ENCODE measurements around the gene IPO5.

GRCh38 chr13:97914540-97914939, 38.9 kb upstream of the IPO5 start:
- no peak for TF ChIP-seq CTCF (IDR thresholded peaks at IDR 0.05; ENCODE audit: insufficient read depth, low read length, poor library complexity, severe bottlenecking)
- no peak for TF ChIP-seq EZH2phosphoT487 (conservative IDR thresholded peaks at IDR 0.05; ENCODE audit: low read length)
